Body of pancreas (tissue), 4 donors: ENCODE data around the gene PCED1A. TPM values are rescaled to one million over a fixed set of nuclear protein-coding genes. Genes with fewer than 3 reads are reported as not detected.

Source experiments
- ATAC-seq: fragments of 150-250 bp; one replicate; pipeline ENCODE4 v1.9.1; 2016
- DNase-seq, 4 donors: peaks; one replicate each; pipeline ENCODE4 v3.0.0-alpha.2; 2019
- H3K27ac ChIP-seq, 4 donors: fragments of 200-600 bp; sonication (generic); 1 replicate in 3 of 4; 2 replicates in 1 of 4; pipeline versions ENCODE4 v1.5.1 to v1.6.1; 2016 to 2019; ENCODE audit warnings: mild to moderate bottlenecking in 1 of 4, mixed read lengths in 1 of 4, moderate library complexity in 1 of 4
- H3K27me3 ChIP-seq, 2 donors: fragments of 200-600 bp; sonication (generic); one replicate each; pipeline ENCODE4 v1.6.0; 2016; ENCODE audit warnings: mild to moderate bottlenecking in 1 of 2
- H3K36me3 ChIP-seq, 2 donors: fragments of 200-600 bp; sonication (generic); replicated peaks in 1 of 2; 2 replicates each; pipeline ENCODE4 v1.5.1; 2016; ENCODE audit warnings: low read depth in 2 of 2; ENCODE audit not compliant: insufficient read depth in 1 of 2
- H3K4me1 ChIP-seq: fragments of 200-600 bp; sonication (generic); one replicate; pipeline ENCODE4 v1.6.0; 2016
- H3K4me3 ChIP-seq, 2 donors: fragments of 200-600 bp; sonication (generic); 1 replicate in 1 of 2; 2 replicates in 1 of 2; pipeline ENCODE4 v1.5.1; 2016 to 2019
- H3K9me3 ChIP-seq, 3 donors: fragments of 200-600 bp; sonication (generic); 1 replicate in 2 of 3; 2 replicates in 1 of 3; pipeline ENCODE4 v1.5.1; 2016
- POLR2A ChIP-seq, 3 donors: fragments of 450-650 bp; IDR thresholded peaks; one replicate each; pipeline ENCODE4 v1.6.1; 2016; ENCODE audit warnings: antibody characterized with exemption in 3 of 3, mild to moderate bottlenecking in 2 of 3
- WGBS, 2 donors: methylation state at CpG; one replicate each; pipeline ENCODE4 v1.1.5; 2017; 5-methylcytosine and 5-hydroxymethylcytosine counted together
- intact Hi-C: fragments of 100-400 bp; cut with DNase I; formaldehyde crosslinking; loops from one replicate; pipeline ENCODE4 v1.15.1; 2023
- total RNA-seq, 2 donors: library from RNA; depleted of rRNA; stranded (reverse); fragments of >200 nt; gene quantifications; one replicate each; pipeline ENCODE4 v1.1.0, GENCODE V29; 2016
- TF ChIP-seq, protein P1 (sequence below), 7 experiments: fragments of 450-650 bp in 4 of 7; fragments of 200-600 bp in 3 of 7; sonication (generic) in 3 of 7; IDR thresholded peaks; one replicate each; pipeline ENCODE4 v1.5.1; 2016 to 2019; ENCODE audit warnings: antibody characterized with exemption in 7 of 7

Gene PCED1A
- total RNA-seq, 2 donors from 2014 or later: 26.5 to 48.1 TPM

DNA sequence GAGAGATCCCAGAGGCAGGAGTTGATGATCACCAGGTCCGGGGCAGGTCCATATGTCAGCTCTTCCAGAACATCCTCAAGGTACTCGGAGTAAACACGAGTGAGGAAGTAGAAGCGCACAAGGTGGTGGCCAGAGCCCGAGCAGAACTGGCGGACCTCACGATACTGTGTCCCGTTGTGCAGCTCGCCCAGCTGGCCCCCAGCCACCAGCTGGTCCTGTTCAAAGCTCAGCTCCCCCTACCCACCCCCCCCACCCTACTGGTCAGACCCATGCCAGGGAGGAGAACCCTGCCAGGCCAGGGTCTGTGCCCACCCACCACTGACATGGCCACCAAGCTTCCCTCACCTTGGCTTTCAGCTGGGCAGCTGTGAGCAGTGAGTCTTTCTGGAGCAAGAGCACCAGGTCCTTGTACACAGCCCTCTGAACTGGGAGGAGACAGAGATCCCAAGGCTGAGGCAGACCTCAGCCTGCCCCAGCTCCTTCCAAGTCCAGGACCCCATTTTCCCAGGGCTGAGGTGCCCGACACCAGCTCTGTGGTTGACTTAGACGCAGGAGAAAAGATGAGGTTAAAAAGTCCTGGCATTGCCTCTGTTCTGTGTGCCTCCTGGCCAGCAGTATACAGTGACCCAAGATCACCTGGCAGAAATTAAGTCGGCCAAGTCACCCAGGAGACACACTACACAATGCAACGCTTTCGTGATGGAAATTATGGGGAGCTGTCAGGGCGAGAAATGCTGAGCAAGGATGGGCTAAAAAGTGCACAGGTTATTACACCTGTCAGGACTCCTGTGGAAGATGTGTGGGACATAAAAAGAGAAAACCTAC is 1.4 kb downstream of the PCED1A start:
- TF ChIP-seq, protein P1, sequence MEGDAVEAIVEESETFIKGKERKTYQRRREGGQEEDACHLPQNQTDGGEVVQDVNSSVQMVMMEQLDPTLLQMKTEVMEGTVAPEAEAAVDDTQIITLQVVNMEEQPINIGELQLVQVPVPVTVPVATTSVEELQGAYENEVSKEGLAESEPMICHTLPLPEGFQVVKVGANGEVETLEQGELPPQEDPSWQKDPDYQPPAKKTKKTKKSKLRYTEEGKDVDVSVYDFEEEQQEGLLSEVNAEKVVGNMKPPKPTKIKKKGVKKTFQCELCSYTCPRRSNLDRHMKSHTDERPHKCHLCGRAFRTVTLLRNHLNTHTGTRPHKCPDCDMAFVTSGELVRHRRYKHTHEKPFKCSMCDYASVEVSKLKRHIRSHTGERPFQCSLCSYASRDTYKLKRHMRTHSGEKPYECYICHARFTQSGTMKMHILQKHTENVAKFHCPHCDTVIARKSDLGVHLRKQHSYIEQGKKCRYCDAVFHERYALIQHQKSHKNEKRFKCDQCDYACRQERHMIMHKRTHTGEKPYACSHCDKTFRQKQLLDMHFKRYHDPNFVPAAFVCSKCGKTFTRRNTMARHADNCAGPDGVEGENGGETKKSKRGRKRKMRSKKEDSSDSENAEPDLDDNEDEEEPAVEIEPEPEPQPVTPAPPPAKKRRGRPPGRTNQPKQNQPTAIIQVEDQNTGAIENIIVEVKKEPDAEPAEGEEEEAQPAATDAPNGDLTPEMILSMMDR (IDR thresholded peaks at IDR 0.05): no peak
- no peak for TF ChIP-seq POLR2A (IDR thresholded peaks at IDR 0.05)
- Histone ChIP-seq H3K4me3 (no peak overlapping the region), H3K27ac (no peak overlapping the region), H3K36me3 (no peaks in the 10 kb centered on the region), H3K4me1 (peaks cover 21% of the 10 kb centered on the region), H3K27me3 (no peaks in the 10 kb centered on the region), H3K9me3 (no peaks in the 10 kb centered on the region)
- ATAC-seq (no peak), DNase-seq (no peak)
- WGBS, 2 donors: 92 to 95% methylated on average over 9 to 15 of the region's 15 CpGs
- intact Hi-C loops: loop anchor here (10.0 kb wide), 1 partner anchor 364 kb away; the partner anchor contains the start of gene SNRPB

DNA sequence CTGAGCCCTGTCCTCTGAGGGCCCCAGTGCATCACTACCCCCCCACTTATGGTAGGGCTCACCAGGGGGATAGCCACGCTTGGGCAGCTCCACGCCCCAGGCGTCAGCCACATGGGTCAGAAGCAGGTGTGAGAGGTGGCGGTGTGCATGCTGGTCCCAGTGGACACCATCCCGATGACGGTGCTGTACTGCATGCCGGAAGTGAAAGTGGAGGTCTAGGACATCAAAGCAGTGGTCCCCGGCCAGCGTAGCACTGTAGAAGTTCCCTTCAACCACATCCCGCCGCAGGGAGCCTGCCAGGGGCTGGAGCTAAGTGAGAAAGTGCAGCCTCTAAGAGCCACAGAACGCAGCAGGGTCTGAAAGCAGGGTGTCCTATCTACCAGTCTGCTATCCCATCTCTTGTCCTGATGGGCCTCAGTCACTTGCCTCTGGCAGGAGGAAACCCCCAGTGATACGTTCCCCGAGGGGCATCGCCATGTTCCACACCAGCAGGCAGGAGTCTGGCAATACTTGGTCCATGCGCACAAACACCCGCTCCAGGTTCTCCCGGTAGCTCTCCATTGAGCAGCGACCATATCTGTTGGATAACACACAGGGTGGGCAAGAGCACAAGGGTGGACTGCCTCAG is 2.2 kb downstream of the PCED1A start:
- no peak overlapping the region for H3K4me3 ChIP-seq
- ATAC-seq (no peak), DNase-seq (no peak)
- TF ChIP-seq, protein P1 (IDR thresholded peaks at IDR 0.05): no peak
- TF ChIP-seq POLR2A (IDR thresholded peaks at IDR 0.05): no peak
- peaks cover 21% of the 10 kb centered on the region for H3K4me1 ChIP-seq
- intact Hi-C loops: loop anchor here (10.0 kb wide), 1 partner anchor 363 kb away; the partner anchor contains the start of gene SNRPB
- H3K9me3 ChIP-seq: no peaks in the 10 kb centered on the region
- H3K27me3 ChIP-seq: no peaks in the 10 kb centered on the region
- WGBS, 2 donors: 95 to 98% methylated on average over 11 to 19 of the region's 19 CpGs
- H3K27ac ChIP-seq: no peak overlapping the region
- no peaks in the 10 kb centered on the region for H3K36me3 ChIP-seq

DNA sequence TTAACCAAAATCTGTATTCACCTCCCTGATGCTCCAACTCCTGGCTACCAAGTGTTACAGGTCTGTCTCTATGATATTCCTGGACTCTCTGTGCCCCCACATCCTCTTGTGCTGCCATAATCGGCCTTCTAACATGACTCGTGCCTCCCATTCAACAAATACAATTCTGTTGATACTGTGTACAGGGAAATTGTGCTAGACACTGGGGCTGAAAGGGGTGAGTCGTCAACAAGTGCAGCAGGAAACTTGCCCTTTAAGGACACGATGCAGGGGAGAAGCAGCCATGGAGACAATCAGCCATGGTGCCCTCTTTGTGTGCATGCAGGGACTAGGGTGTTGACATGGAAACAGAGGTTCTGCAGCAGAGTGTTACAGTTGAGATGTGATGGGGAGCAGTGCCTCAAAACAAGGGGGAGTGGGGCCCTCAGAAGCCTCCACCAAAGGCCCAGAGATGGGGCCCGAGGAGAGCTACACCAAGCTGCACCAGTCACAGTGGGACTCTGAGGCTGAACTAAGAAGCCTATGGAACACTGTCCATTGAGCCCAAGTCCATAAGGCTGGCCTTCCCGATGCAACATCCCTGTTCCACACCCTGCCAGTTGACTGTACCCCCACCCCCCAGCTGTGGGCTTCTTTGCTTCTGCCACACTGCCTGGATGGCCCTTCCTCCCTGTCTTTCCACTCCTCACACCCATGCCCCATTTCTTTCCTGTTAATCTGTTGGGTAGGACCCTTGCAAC is 3.1 kb downstream of the PCED1A start:
- Histone ChIP-seq H3K27me3 (no peaks in the 10 kb centered on the region), H3K4me3 (no peak overlapping the region), H3K27ac (no peak overlapping the region), H3K9me3 (no peaks in the 10 kb centered on the region), H3K4me1 (peaks cover 21% of the 10 kb centered on the region), H3K36me3 (no peaks in the 10 kb centered on the region)
- DNase-seq: no peak
- no peak for TF ChIP-seq POLR2A (IDR thresholded peaks at IDR 0.05)
- TF ChIP-seq, protein P1 (IDR thresholded peaks at IDR 0.05): no peak
- ATAC-seq: no peak
- WGBS, 2 donors: 84 to 86% methylated on average over 5 to 6 of the region's 6 CpGs
- intact Hi-C loops: loop anchor here (10.0 kb wide), 1 partner anchor 363 kb away; the partner anchor contains the start of gene SNRPB

DNA sequence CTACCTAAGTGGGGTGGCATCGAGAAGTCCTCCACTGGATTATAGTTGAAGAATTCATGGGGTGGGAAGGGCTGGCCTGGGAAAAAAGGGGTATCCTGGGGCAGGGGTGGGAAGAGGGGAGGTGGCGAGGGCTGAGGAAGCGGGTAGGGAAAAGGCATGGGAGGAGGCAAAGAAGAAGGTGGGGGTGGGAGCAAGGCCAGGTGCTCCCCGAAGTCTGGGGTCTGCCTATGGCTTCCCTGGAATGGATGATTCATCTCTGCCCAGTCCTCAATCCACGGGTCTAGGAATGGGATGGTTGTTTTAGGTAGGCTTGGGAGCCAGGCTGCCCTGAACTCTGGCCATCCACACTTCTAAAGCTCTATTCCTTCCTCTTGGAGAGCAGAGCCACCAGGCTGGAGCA is 4.4 kb downstream of the PCED1A start:
- intact Hi-C loops: loop anchor here (10.0 kb wide), 1 partner anchor 361 kb away; the partner anchor contains the start of gene SNRPB
- WGBS, 2 donors: 86% methylated on average over 5 of the region's 5 CpGs
- ATAC-seq: no peak

More for the DNA sequence above, 4.4 kb downstream of the PCED1A start:
- TF ChIP-seq, protein P1 (IDR thresholded peaks at IDR 0.05): no peak
- Histone ChIP-seq H3K36me3 (no peaks in the 10 kb centered on the region), H3K4me1 (peaks cover 14% of the 10 kb centered on the region), H3K27ac (no peak overlapping the region), H3K27me3 (no peaks in the 10 kb centered on the region), H3K4me3 (no peak overlapping the region), H3K9me3 (no peaks in the 10 kb centered on the region)
- DNase-seq: no peak
